CD4-positive, CD25-positive, alpha-beta regulatory T cell (primary cell): ENCODE results near the gene FAM222A. TPM values are rescaled to one million over a fixed set of nuclear protein-coding genes. Genes with fewer than 3 reads are reported as not detected.
A peak's percentile ranks its signal among the peaks of the same experiment; 100 is the strongest.

Experiments used
- ATAC-seq, 2 donors: fragments of 150-1000 bp; cut with Tn5 transposase; one replicate each; pipeline ENCODE4 v1.10.0; 2021; ENCODE audit warnings: low read depth in 2 of 2, moderate number of reproducible peaks in 2 of 2, moderate library complexity in 1 of 2
- DNase-seq, 3 donors: peaks; one replicate each; pipeline versions ENCODE4 v3.0.0 to v3.0.0-alpha.2; 2012 to 2022; ENCODE audit warnings: mixed read lengths in 1 of 3
- H3K27ac ChIP-seq: one replicate; pipeline ENCODE4 v1.7.0; 2013; ENCODE audit warnings: mild to moderate bottlenecking, low read length; ENCODE audit not compliant: insufficient read depth, poor library complexity, severe bottlenecking
- H3K27me3 ChIP-seq: one replicate; pipeline ENCODE4 v1.7.0; 2013; ENCODE audit warnings: low read length; ENCODE audit not compliant: control insufficient read depth, insufficient read depth
- H3K36me3 ChIP-seq: one replicate; pipeline ENCODE4 v1.7.0; 2013; ENCODE audit warnings: mild to moderate bottlenecking, low read length, moderate library complexity; ENCODE audit not compliant: control insufficient read depth, insufficient read depth
- H3K4me1 ChIP-seq: 2 replicates; pipeline ENCODE4 v1.7.0; 2013; ENCODE audit warnings: mild to moderate bottlenecking, low read length; ENCODE audit not compliant: insufficient read depth, control insufficient read depth, poor library complexity, severe bottlenecking
- H3K4me3 ChIP-seq: one replicate; pipeline ENCODE4 v1.7.0; 2013; ENCODE audit warnings: low read depth, mild to moderate bottlenecking, low read length, moderate library complexity
- H3K9me3 ChIP-seq, 2 experiments: 1 replicate in 1 of 2; 2 replicates in 1 of 2; pipeline ENCODE4 v1.7.0; 2013; ENCODE audit warnings: low read length in 2 of 2, mild to moderate bottlenecking in 1 of 2, moderate library complexity in 1 of 2; ENCODE audit not compliant: control insufficient read depth in 2 of 2
- H3K27ac Mint-ChIP-seq, 3 donors: one replicate each; pipeline ENCODE4 v1.8.0; 2020 to 2022; ENCODE audit warnings: mild to moderate bottlenecking in 3 of 3, mixed read lengths in 3 of 3, moderate library complexity in 2 of 3
- H3K27me3 Mint-ChIP-seq: one replicate; pipeline ENCODE4 v1.8.0; 2022; ENCODE audit warnings: mild to moderate bottlenecking, mixed read lengths
- H3K36me3 Mint-ChIP-seq: one replicate; pipeline ENCODE4 v1.8.0; 2020; ENCODE audit warnings: mixed read lengths
- H3K4me1 Mint-ChIP-seq, 4 donors: one replicate each; pipeline ENCODE4 v1.8.0; 2020 to 2022; ENCODE audit warnings: mixed read lengths in 4 of 4, mild to moderate bottlenecking in 1 of 4
- H3K4me3 Mint-ChIP-seq, 4 donors: one replicate each; pipeline ENCODE4 v1.8.0; 2020 to 2022; ENCODE audit warnings: mild to moderate bottlenecking in 4 of 4, mixed read lengths in 4 of 4, moderate library complexity in 3 of 4
- H3K9me3 Mint-ChIP-seq, 7 donors: one replicate each; pipeline ENCODE4 v1.8.0; 2020 to 2022; ENCODE audit warnings: mixed read lengths in 7 of 7, mild to moderate bottlenecking in 3 of 7, moderate library complexity in 2 of 7
- polyA plus RNA-seq, 4 donors: library from polyadenylated mRNA; unstranded; fragments of 300-500 nt; fragmentation: Illumina TruSeq; gene quantifications; one replicate each; pipeline ENCODE4 v1.2.3, GENCODE V29; 2021
- total RNA-seq: library from RNA; stranded (reverse); gene quantifications from one replicate; pipeline ENCODE4 v1.2.3, GENCODE V29; 2022

The FAM222A gene
- total RNA-seq (2.3 TPM), polyA plus RNA-seq (under 1 TPM in 1 of 4 donors, not detected in 3; 0.08 TPM)

GRCh38 chr12:109713187-109714070 is at the start of gene FAM222A:
Gene FAM222A (plus strand): TSS chr12:109713825. CDS start chr12:109744147, 30,322 bp downstream.
- Mint-ChIP-seq H3K4me1 (peaks cover 0 to 6% (median 3%) of the 10 kb centered on the region in 4 donors), H3K27me3 (peaks cover 43% of the 10 kb centered on the region), H3K9me3 (peaks cover 0 to 1% (median 0%) of the 10 kb centered on the region in 7 donors), H3K4me3 (peak within 1 kb of the TSS; percentile 79 to 85 (median 82)), H3K36me3 (no peaks in the 10 kb centered on the region), H3K27ac (peak within 1 kb of the TSS in 1 of 3 donors; percentile 61)
- Histone ChIP-seq H3K4me3 (peak within 1 kb of the TSS; percentile 44), H3K9me3 (no peaks in the 10 kb centered on the region), H3K27ac (no peak within 1 kb of the TSS), H3K36me3 (no peaks in the 10 kb centered on the region), H3K27me3 (peaks cover 4% of the 10 kb centered on the region), H3K4me1 (peaks cover 8% of the 10 kb centered on the region)
- ATAC-seq (peak; percentile 93), DNase-seq (peak; percentile 95 to 97 (median 96))

- no peak overlapping the region for H3K4me3 ChIP-seq
- no peak overlapping the region for H3K27ac ChIP-seq
- H3K36me3 Mint-ChIP-seq: no peaks in the 10 kb centered on the region
- no peak overlapping the region for H3K4me3 Mint-ChIP-seq
- no peak for ATAC-seq
- H3K9me3 ChIP-seq: no peaks in the 10 kb centered on the region
- DNase-seq: no peak
- H3K27me3 Mint-ChIP-seq: peaks cover 1% of the 10 kb centered on the region
- H3K9me3 Mint-ChIP-seq: no peaks in the 10 kb centered on the region
- no peaks in the 10 kb centered on the region for H3K36me3 ChIP-seq
- no peaks in the 10 kb centered on the region for H3K4me1 ChIP-seq
- no peak overlapping the region for H3K27ac Mint-ChIP-seq
- no peaks in the 10 kb centered on the region for H3K4me1 Mint-ChIP-seq
- no peaks in the 10 kb centered on the region for H3K27me3 ChIP-seq
Observed at GRCh38 chr12:109664402-109664801, 49.2 kb upstream of the FAM222A start.

GRCh38 chr12:109666068-109666467 is 47.6 kb upstream of the FAM222A start:
- no peak overlapping the region for H3K27ac Mint-ChIP-seq
- no peaks in the 10 kb centered on the region for H3K36me3 Mint-ChIP-seq
- H3K4me1 ChIP-seq: no peaks in the 10 kb centered on the region
- H3K4me3 Mint-ChIP-seq: no peak overlapping the region
- H3K36me3 ChIP-seq: no peaks in the 10 kb centered on the region
- peaks cover 6% of the 10 kb centered on the region for H3K27me3 Mint-ChIP-seq
- H3K4me3 ChIP-seq: no peak overlapping the region
- peaks cover 0 to 2% (median 0%) of the 10 kb centered on the region in 7 donors for H3K9me3 Mint-ChIP-seq
- H3K27ac ChIP-seq: no peak overlapping the region
- no peaks in the 10 kb centered on the region for H3K4me1 Mint-ChIP-seq
- H3K27me3 ChIP-seq: no peaks in the 10 kb centered on the region
- no peaks in the 10 kb centered on the region for H3K9me3 ChIP-seq
- ATAC-seq: no peak
- DNase-seq: no peak

GRCh38 chr12:109670731-109671130 is 42.9 kb upstream of the FAM222A start:
- H3K9me3 Mint-ChIP-seq: peaks cover 0 to 4% (median 0%) of the 10 kb centered on the region in 7 donors
- no peak for ATAC-seq

GRCh38 chr12:109671502-109671901 is 42.1 kb upstream of the FAM222A start:
- peaks cover 0 to 4% (median 0%) of the 10 kb centered on the region in 7 donors for H3K9me3 Mint-ChIP-seq
- no peaks in the 10 kb centered on the region for H3K4me1 ChIP-seq
- no peaks in the 10 kb centered on the region for H3K36me3 ChIP-seq
- H3K4me1 Mint-ChIP-seq: no peaks in the 10 kb centered on the region
- H3K4me3 ChIP-seq: no peak overlapping the region
- no peak overlapping the region for H3K4me3 Mint-ChIP-seq
- DNase-seq: no peak
- H3K27me3 ChIP-seq: peaks cover 3% of the 10 kb centered on the region
- ATAC-seq: no peak
- H3K9me3 ChIP-seq: no peaks in the 10 kb centered on the region
- H3K27ac ChIP-seq: no peak overlapping the region
- H3K36me3 Mint-ChIP-seq: no peaks in the 10 kb centered on the region
- H3K27me3 Mint-ChIP-seq: peaks cover 10% of the 10 kb centered on the region
- no peak overlapping the region for H3K27ac Mint-ChIP-seq

More at GRCh38 chr12:109670731-109671130, 42.9 kb upstream of the FAM222A start:
- peaks cover 6% of the 10 kb centered on the region for H3K27me3 Mint-ChIP-seq
- Histone ChIP-seq H3K4me1 (no peaks in the 10 kb centered on the region), H3K36me3 (no peaks in the 10 kb centered on the region), H3K9me3 (no peaks in the 10 kb centered on the region), H3K27ac (no peak overlapping the region), H3K4me3 (no peak overlapping the region), H3K27me3 (peaks cover 3% of the 10 kb centered on the region)
- H3K4me1 Mint-ChIP-seq: no peaks in the 10 kb centered on the region
- no peak for DNase-seq
- H3K4me3 Mint-ChIP-seq: no peak overlapping the region
- H3K27ac Mint-ChIP-seq: no peak overlapping the region
- no peaks in the 10 kb centered on the region for H3K36me3 Mint-ChIP-seq

GRCh38 chr12:109673379-109673778 is 40.2 kb upstream of the FAM222A start:
- H3K36me3 ChIP-seq: no peaks in the 10 kb centered on the region
- ATAC-seq: no peak
- no peaks in the 10 kb centered on the region for H3K4me1 ChIP-seq
- no peak overlapping the region for H3K4me3 ChIP-seq
- peaks cover 8% of the 10 kb centered on the region for H3K27me3 ChIP-seq
- Mint-ChIP-seq H3K9me3 (peaks cover 0 to 4% (median 0%) of the 10 kb centered on the region in 7 donors), H3K36me3 (no peaks in the 10 kb centered on the region), H3K4me3 (no peak overlapping the region), H3K27me3 (peaks cover 26% of the 10 kb centered on the region), H3K27ac (no peak overlapping the region), H3K4me1 (no peaks in the 10 kb centered on the region)
- no peak overlapping the region for H3K27ac ChIP-seq
- no peaks in the 10 kb centered on the region for H3K9me3 ChIP-seq
- DNase-seq: no peak

- Histone ChIP-seq H3K9me3 (no peaks in the 10 kb centered on the region), H3K27ac (no peak overlapping the region), H3K4me1 (no peaks in the 10 kb centered on the region), H3K27me3 (peaks cover 8% of the 10 kb centered on the region), H3K4me3 (no peak overlapping the region), H3K36me3 (no peaks in the 10 kb centered on the region)
- Mint-ChIP-seq H3K27me3 (peaks cover 31% of the 10 kb centered on the region), H3K4me1 (no peaks in the 10 kb centered on the region), H3K9me3 (peaks cover 0 to 4% (median 0%) of the 10 kb centered on the region in 7 donors), H3K27ac (no peak overlapping the region), H3K4me3 (no peak overlapping the region), H3K36me3 (no peaks in the 10 kb centered on the region)
- ATAC-seq: no peak
- DNase-seq: no peak
Observed at GRCh38 chr12:109673884-109674283, 39.7 kb upstream of the FAM222A start.
